HCT116 (cell line): ENCODE results near the gene TARS2. TPM values are rescaled to one million over a fixed set of nuclear protein-coding genes. Genes with fewer than 3 reads are reported as not detected.

Experiments
- ATAC-seq: fragments of 200-7000 bp; cut with Tn5 transposase; 2 replicates; pipeline ENCODE4 v1.9.1; 2020; ENCODE audit warnings: mild to moderate bottlenecking, moderate library complexity
- BruUV-seq: library from RNA; stranded (reverse); fragments of 400-500 nt; replicated peaks from 2 replicates; lab custom pipeline; 2021; lab: Mats Ljungman, UMichigan
- CTCF ChIA-PET: fragments of 300-600 bp; sonication (Branson Sonifier 250); formaldehyde crosslinking; loops from one replicate; lab custom pipeline; 2021; ENCODE audit warnings: antibody characterized with exemption; lab: Charles Lee
- POLR2A ChIA-PET: fragments of 300-600, 350-600 bp; sonication (Branson Sonifier 250); formaldehyde crosslinking; loops from one replicate; lab custom pipeline; 2021; ENCODE audit warnings: antibody characterized with exemption; lab: Charles Lee
- RAD21 ChIA-PET, 2 experiments: fragments of 300-600 bp; sonication (Branson Sonifier 250); formaldehyde crosslinking; loops; one replicate each; lab custom pipeline; 2023; ENCODE audit warnings: low total read pairs in 2 of 2; ENCODE audit not compliant: uncharacterized antibody in 2 of 2, unreplicated experiment in 2 of 2, low non-redundant PET in 1 of 2; lab: Charles Lee
- DNase-seq: peaks from one replicate; pipeline ENCODE4 v3.0.0-alpha.2; 2010; ENCODE audit warnings: low read depth, low spot score
- H2AFZ ChIP-seq: fragments of 200-600 bp; shearing (Covaris generic), sonication (generic); 2 replicates; pipeline ENCODE4 v1.6.1; 2017; ENCODE audit warnings: low read depth, mixed run types, mixed read lengths, antibody characterized with exemption, low read length; ENCODE audit not compliant: poor library complexity, severe bottlenecking
- H3K27ac ChIP-seq: 2 replicates; pipeline ENCODE4 v1.5.1; 2012; ENCODE audit warnings: low read depth, low read length
- H3K27me3 ChIP-seq: fragments of 200-600 bp; sonication (generic); 2 replicates; pipeline ENCODE4 v1.6.1; 2016; ENCODE audit warnings: mixed run types, low read length, mixed read lengths; ENCODE audit not compliant: insufficient read depth
- H3K36me3 ChIP-seq, 2 experiments: fragments of 200-500 bp in 1 of 2; fragments of 200-600 bp in 1 of 2; sonication (Bioruptor generic) in 1 of 2; sonication (generic) in 1 of 2; 2 replicates each; pipeline versions ENCODE4 v1.5.1 to v1.6.1; 2014 to 2016; ENCODE audit warnings: low read length in 2 of 2, inconsistent platforms in 1 of 2, mixed read lengths in 1 of 2, mixed run types in 1 of 2; ENCODE audit not compliant: insufficient read depth in 2 of 2, control insufficient read depth in 1 of 2
- H3K4me1 ChIP-seq, 2 experiments: fragments of 200-600 bp in 1 of 2; sonication (generic) in 1 of 2; 2 replicates each; pipeline versions ENCODE4 v1.5.1 to v1.6.1; 2012 to 2017; ENCODE audit warnings: low read length in 2 of 2, inconsistent platforms in 1 of 2, mild to moderate bottlenecking in 1 of 2, mixed read lengths in 1 of 2, mixed run types in 1 of 2, moderate library complexity in 1 of 2; ENCODE audit not compliant: insufficient read depth in 2 of 2, control insufficient read depth in 1 of 2
- H3K4me2 ChIP-seq: fragments of 200-600 bp; sonication (generic); 2 replicates; pipeline ENCODE4 v1.6.1; 2017; ENCODE audit warnings: mixed run types, low read length, mixed read lengths
- H3K4me3 ChIP-seq, 2 experiments: fragments of 200-600 bp in 1 of 2; sonication (generic) in 1 of 2; replicated peaks in 1 of 2; 2 replicates each; pipeline ENCODE4 v1.5.1; 2011 to 2016; ENCODE audit warnings: low read length in 2 of 2, control low read depth in 1 of 2, low read depth in 1 of 2, mild to moderate bottlenecking in 1 of 2, mixed read lengths in 1 of 2, mixed run types in 1 of 2
- H3K79me2 ChIP-seq: fragments of 200-600 bp; sonication (generic); 2 replicates; pipeline ENCODE4 v1.6.1; 2017; ENCODE audit warnings: mild to moderate bottlenecking, mixed run types, low read length, moderate library complexity, mixed read lengths; ENCODE audit not compliant: insufficient read depth
- H3K9ac ChIP-seq: fragments of 200-600 bp; sonication (generic); 2 replicates; pipeline ENCODE4 v1.6.1; 2016; ENCODE audit warnings: low read length, mixed read lengths
- H3K9me2 ChIP-seq: fragments of 200-600 bp; sonication (generic), shearing (Covaris generic); 2 replicates; pipeline ENCODE4 v1.6.1; 2017; ENCODE audit warnings: mixed run types, mild to moderate bottlenecking, moderate library complexity; ENCODE audit not compliant: insufficient read depth
- H3K9me3 ChIP-seq, 2 experiments: fragments of 200-500 bp in 1 of 2; fragments of 200-600 bp in 1 of 2; sonication (Bioruptor generic) in 1 of 2; sonication (generic) in 1 of 2; 2 replicates each; pipeline ENCODE4 v1.6.1; 2014 to 2017; ENCODE audit warnings: low read length in 2 of 2, mixed read lengths in 2 of 2, inconsistent platforms in 1 of 2, low read depth in 1 of 2, mild to moderate bottlenecking in 1 of 2, mixed run types in 1 of 2, moderate library complexity in 1 of 2; ENCODE audit not compliant: control insufficient read depth in 1 of 2, insufficient read depth in 1 of 2
- H4K20me1 ChIP-seq: fragments of 200-600 bp; sonication (generic), shearing (Covaris generic); 2 replicates; pipeline ENCODE4 v1.6.1; 2017; ENCODE audit warnings: mixed run types, mild to moderate bottlenecking, moderate library complexity; ENCODE audit not compliant: insufficient read depth
- ATF3 ChIP-seq: IDR thresholded peaks from 2 replicates; pipeline ENCODE4 v1.6.1; 2012
- CBX3 ChIP-seq: IDR thresholded peaks from 2 replicates; pipeline ENCODE4 v1.6.1; 2012; ENCODE audit warnings: low read depth
- ELF1 ChIP-seq: IDR thresholded peaks from 2 replicates; pipeline ENCODE4 v1.6.1; 2012; ENCODE audit warnings: low read depth, borderline replicate concordance
- EZH2 ChIP-seq: fragments of 200-600 bp; sonication (generic); IDR thresholded peaks from 2 replicates; pipeline ENCODE4 v1.6.1; 2017; ENCODE audit warnings: antibody characterized with exemption, mixed run types
- EZH2phosphoT487 ChIP-seq: fragments of 200-600 bp; IDR thresholded peaks from 2 replicates; pipeline ENCODE4 v1.6.1; 2018; ENCODE audit warnings: antibody characterized with exemption, borderline replicate concordance
- JUND ChIP-seq: IDR thresholded peaks from 2 replicates; pipeline ENCODE4 v1.6.1; 2012
- MAX ChIP-seq: IDR thresholded peaks from 2 replicates; pipeline ENCODE4 v1.6.1; 2012
- POLR2A ChIP-seq: IDR thresholded peaks from 2 replicates; pipeline ENCODE4 v1.7.0; 2011; ENCODE audit warnings: borderline replicate concordance; ENCODE audit not compliant: insufficient read depth, insufficient read length; ENCODE audit errors: extremely low read depth
- POLR2AphosphoS5 ChIP-seq: IDR thresholded peaks from 2 replicates; pipeline ENCODE4 v1.6.1; 2011; ENCODE audit warnings: mild to moderate bottlenecking, low read depth, low read length, moderate library complexity
- RAD21 ChIP-seq: IDR thresholded peaks from 2 replicates; pipeline ENCODE4 v1.6.1; 2012; ENCODE audit warnings: low read depth, mild to moderate bottlenecking
- REST ChIP-seq: IDR thresholded peaks from 2 replicates; pipeline ENCODE4 v1.6.1; 2012; ENCODE audit warnings: low read depth
- SIN3A ChIP-seq: IDR thresholded peaks from 2 replicates; pipeline ENCODE4 v1.6.1; 2012; ENCODE audit warnings: low read depth
- SP1 ChIP-seq: IDR thresholded peaks from 2 replicates; pipeline ENCODE4 v1.6.1; 2012; ENCODE audit warnings: low read depth
- SRF ChIP-seq: IDR thresholded peaks from 2 replicates; pipeline ENCODE4 v1.6.1; 2012; ENCODE audit warnings: low read depth
- TCF7L2 ChIP-seq: IDR thresholded peaks from 2 replicates; pipeline ENCODE4 v1.7.0; 2011; ENCODE audit warnings: borderline replicate concordance, inconsistent platforms; ENCODE audit not compliant: insufficient read depth, insufficient read length; ENCODE audit errors: extremely low read depth
- YY1 ChIP-seq: IDR thresholded peaks from 2 replicates; pipeline ENCODE4 v1.6.1; 2011; ENCODE audit warnings: low read length, low read depth, moderate library complexity, mild to moderate bottlenecking; ENCODE audit not compliant: insufficient replicate concordance; ENCODE audit errors: extremely low read depth
- ZBTB33 ChIP-seq: IDR thresholded peaks from 2 replicates; pipeline ENCODE4 v1.6.1; 2011; ENCODE audit warnings: mild to moderate bottlenecking, low read length, moderate library complexity; ENCODE audit not compliant: insufficient replicate concordance; ENCODE audit errors: extremely low read depth
- ZFX ChIP-seq: fragments of 450-650 bp; IDR thresholded peaks from 2 replicates; pipeline ENCODE4 v1.6.1; 2017
- ZNF274 ChIP-seq: fragments of 200-500 bp; sonication (Bioruptor generic); IDR thresholded peaks from 2 replicates; pipeline ENCODE4 v1.6.1; 2014; ENCODE audit warnings: mild to moderate bottlenecking, low read depth, low read length, inconsistent platforms
- intact Hi-C: fragments of 100-400 bp; cut with micrococcal nuclease; formaldehyde crosslinking; loops from 2 replicates; pipeline ENCODE4 v1.10.0; 2022
- total RNA-seq: library from RNA; stranded (reverse); gene quantifications from one replicate; pipeline ENCODE4 v1.2.1, GENCODE V29; 2021; ENCODE audit not compliant: unreplicated experiment

TARS2 gene
- total RNA-seq, 1 experiment from 2014 or later: 23.2 TPM

- TF ChIP-seq EZH2phosphoT487: no peak
- no peak for TF ChIP-seq ATF3
- peak; percentile 72 for TF ChIP-seq POLR2A
- no peak for TF ChIP-seq ZNF274
- no peak for TF ChIP-seq EZH2
- peak; percentile 100 for TF ChIP-seq SP1
- no peak for TF ChIP-seq RAD21
- TF ChIP-seq CBX3: peak; percentile 97
- 0 out of 2 replicates have a peak, but pooled peaks have one; percentile 57 for TF ChIP-seq SIN3A
- TF ChIP-seq YY1: peak; percentile 89
- peak; percentile 87; the same call in 1 of the 2 replicates for TF ChIP-seq SRF
These were observed at the start of gene TARS2 (continued) for GRCh38 chr1:150486966-150487762.

- Histone ChIP-seq H3K27me3 (no peaks in the 10 kb centered on the region), H3K4me3 (no peak overlapping the region), H2AFZ (no peak overlapping the region), H3K27ac (no peak overlapping the region), H4K20me1 (0 out of 2 replicates have a peak, but pooled peaks cover 4% of the 10 kb centered on the region), H3K4me1 (no peaks in the 10 kb centered on the region), H3K79me2 (0 out of 2 replicates have a peak, but pooled peaks cover 5% of the 10 kb centered on the region), H3K9me3 (no peaks in the 10 kb centered on the region), H3K9me2 (no peaks in the 10 kb centered on the region), H3K9ac (no peak overlapping the region), H3K4me2 (no peak overlapping the region), H3K36me3 (peaks cover 8 to 9% of the 10 kb centered on the region in 2 experiments; a peak in 2 of 4 replicates)
- no TSS peak for BruUV-seq
- intact Hi-C loops: no loop called here
- DNase-seq: no peak
- CTCF ChIA-PET: interaction anchor here (0.9 kb wide), 1 partner anchor 91 kb away, joined by 3 read pairs; no protein-coding TSS in a partner anchor
- POLR2A ChIA-PET: no interaction called here
- RAD21 ChIA-PET: no interaction called here
- no peak for ATAC-seq
- TF ChIP-seq POLR2AphosphoS5: no peak
- TF ChIP-seq ZBTB33: no peak
- no peak for TF ChIP-seq YY1
- TF ChIP-seq ATF3: no peak
- TF ChIP-seq TCF7L2: no peak
- TF ChIP-seq JUND: no peak
- no peak for TF ChIP-seq ZFX
- no peak for TF ChIP-seq REST
- no peak for TF ChIP-seq MAX
- TF ChIP-seq SP1: no peak
- TF ChIP-seq ELF1: no peak
- no peak for TF ChIP-seq SIN3A
These were observed 46.1 kb upstream of the TARS2 start for GRCh38 chr1:150441121-150441520.
